RWPE2 (cell line): Measurements from ENCODE around the gene ABCB9.

ENCODE experiments used
- ATAC-seq: fragments of 200-7000 bp; cut with Tn5 transposase; 3 replicates; pipeline ENCODE4 v1.9.1; 2021; ENCODE audit warnings: low read depth
- DNase-seq: peaks from one replicate; pipeline ENCODE4 v3.0.0-alpha.2; 2020; ENCODE audit warnings: low spot score
- H3K27ac ChIP-seq: fragments of 450-650 bp; 2 replicates; pipeline ENCODE4 v1.5.1; 2017; ENCODE audit warnings: mild to moderate bottlenecking; ENCODE audit not compliant: poor library complexity, severe bottlenecking
- H3K27me3 ChIP-seq: fragments of 250-450 bp; sonication (Bioruptor Pico); 2 replicates; pipeline ENCODE4 v1.5.1; 2021; ENCODE audit warnings: mild to moderate bottlenecking, moderate library complexity; ENCODE audit not compliant: insufficient read depth, poor library complexity, severe bottlenecking
- H3K36me3 ChIP-seq: fragments of 250-450 bp; sonication (Bioruptor Pico); 2 replicates; pipeline ENCODE4 v1.5.1; 2020; ENCODE audit warnings: low read depth, mild to moderate bottlenecking, moderate library complexity
- H3K4me1 ChIP-seq: fragments of 250-450 bp; sonication (Bioruptor Pico); 2 replicates; pipeline ENCODE4 v1.5.1; 2021; ENCODE audit warnings: mild to moderate bottlenecking, moderate library complexity; ENCODE audit not compliant: insufficient read depth, poor library complexity, severe bottlenecking
- H3K4me3 ChIP-seq: fragments of 250-450 bp; sonication (Bioruptor Pico); 2 replicates; pipeline ENCODE4 v1.5.1; 2021; ENCODE audit warnings: mild to moderate bottlenecking, moderate library complexity; ENCODE audit not compliant: severe bottlenecking
- H3K9me3 ChIP-seq: fragments of 250-450 bp; sonication (Bioruptor Pico); 2 replicates; pipeline ENCODE4 v1.5.1; 2021; ENCODE audit warnings: mild to moderate bottlenecking, moderate library complexity; ENCODE audit not compliant: severe bottlenecking
- TF ChIP-seq, protein P1 (sequence below): fragments of 450-650 bp; IDR thresholded peaks from one replicate; pipeline ENCODE4 v1.5.1; 2017; ENCODE audit warnings: mild to moderate bottlenecking, moderate library complexity; ENCODE audit not compliant: poor library complexity, severe bottlenecking

ABCB9 gene

DNA sequence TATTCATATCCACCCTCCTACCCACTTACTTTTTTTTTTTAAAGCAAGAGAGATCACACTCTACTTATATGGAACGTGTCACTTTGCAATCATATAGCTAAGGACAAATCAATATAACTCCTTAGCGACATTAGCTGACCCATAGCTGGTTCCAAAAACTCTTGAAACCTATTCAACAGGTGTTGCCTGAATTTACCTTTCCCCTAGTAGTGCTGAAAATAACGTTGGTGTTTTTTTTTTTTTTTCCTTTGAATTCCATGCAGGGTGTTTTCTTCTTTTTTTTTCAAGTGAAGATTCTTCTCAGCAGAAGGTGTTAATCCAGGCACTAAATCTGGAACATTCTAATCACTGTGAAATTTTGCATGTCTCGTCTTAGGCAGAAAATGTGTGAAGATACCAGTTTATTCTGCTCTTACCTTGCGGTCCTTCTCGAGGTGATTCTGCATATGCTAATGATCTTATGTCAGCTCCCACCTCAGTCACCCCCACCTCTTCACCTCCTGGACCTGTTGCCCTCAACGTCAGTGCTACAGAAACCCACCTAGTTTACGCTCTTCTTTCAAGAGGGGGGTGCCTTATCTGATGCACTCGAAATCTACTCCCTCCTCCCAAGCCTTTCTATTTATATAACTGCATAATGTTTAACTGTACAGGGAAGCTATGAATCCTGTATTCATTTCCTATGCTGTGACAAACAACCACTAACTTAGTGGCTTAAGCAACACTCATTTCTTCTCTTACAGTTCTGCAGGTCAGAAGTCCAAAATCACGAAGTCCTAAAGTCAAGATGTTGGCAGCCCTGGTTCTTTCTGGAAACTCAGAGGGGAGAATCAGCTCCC is 63.2 kb downstream of the ABCB9 start:
- ATAC-seq (no peak), DNase-seq (no peak)
- TF ChIP-seq, protein P1, sequence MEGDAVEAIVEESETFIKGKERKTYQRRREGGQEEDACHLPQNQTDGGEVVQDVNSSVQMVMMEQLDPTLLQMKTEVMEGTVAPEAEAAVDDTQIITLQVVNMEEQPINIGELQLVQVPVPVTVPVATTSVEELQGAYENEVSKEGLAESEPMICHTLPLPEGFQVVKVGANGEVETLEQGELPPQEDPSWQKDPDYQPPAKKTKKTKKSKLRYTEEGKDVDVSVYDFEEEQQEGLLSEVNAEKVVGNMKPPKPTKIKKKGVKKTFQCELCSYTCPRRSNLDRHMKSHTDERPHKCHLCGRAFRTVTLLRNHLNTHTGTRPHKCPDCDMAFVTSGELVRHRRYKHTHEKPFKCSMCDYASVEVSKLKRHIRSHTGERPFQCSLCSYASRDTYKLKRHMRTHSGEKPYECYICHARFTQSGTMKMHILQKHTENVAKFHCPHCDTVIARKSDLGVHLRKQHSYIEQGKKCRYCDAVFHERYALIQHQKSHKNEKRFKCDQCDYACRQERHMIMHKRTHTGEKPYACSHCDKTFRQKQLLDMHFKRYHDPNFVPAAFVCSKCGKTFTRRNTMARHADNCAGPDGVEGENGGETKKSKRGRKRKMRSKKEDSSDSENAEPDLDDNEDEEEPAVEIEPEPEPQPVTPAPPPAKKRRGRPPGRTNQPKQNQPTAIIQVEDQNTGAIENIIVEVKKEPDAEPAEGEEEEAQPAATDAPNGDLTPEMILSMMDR = no peak
- Histone ChIP-seq H3K4me1 (peaks cover 12% of the 10 kb centered on the region), H3K27ac (no peak overlapping the region), H3K27me3 (no peaks in the 10 kb centered on the region), H3K4me3 (no peak overlapping the region), H3K36me3 (no peaks in the 10 kb centered on the region), H3K9me3 (no peaks in the 10 kb centered on the region)

DNA sequence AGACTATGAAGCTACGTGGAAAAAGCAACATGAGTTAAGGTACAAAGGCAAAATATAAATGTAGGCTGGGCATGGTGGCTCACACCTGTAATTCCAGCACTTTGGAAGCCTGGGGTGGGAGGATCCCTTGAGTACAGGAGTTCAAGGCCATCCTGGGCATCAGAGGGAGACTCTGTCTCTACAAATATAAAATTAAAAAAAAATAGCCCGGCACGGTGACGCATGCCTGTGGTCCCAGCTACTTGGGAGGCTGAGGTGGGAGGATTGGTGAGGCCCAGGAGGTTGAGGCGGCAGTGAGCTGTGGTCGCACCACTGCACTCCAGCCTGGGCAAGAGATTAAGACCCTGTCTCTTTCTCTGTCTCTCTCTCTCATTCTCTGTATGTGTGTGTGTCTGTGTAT is 66.4 kb downstream of the ABCB9 start:
- Histone ChIP-seq H3K27me3 (no peaks in the 10 kb centered on the region), H3K4me3 (no peak overlapping the region), H3K4me1 (peaks cover 15% of the 10 kb centered on the region), H3K9me3 (no peaks in the 10 kb centered on the region), H3K36me3 (no peaks in the 10 kb centered on the region), H3K27ac (no peak overlapping the region)
- no peak for DNase-seq
- TF ChIP-seq, protein P1 = no peak
- no peak for ATAC-seq

DNA sequence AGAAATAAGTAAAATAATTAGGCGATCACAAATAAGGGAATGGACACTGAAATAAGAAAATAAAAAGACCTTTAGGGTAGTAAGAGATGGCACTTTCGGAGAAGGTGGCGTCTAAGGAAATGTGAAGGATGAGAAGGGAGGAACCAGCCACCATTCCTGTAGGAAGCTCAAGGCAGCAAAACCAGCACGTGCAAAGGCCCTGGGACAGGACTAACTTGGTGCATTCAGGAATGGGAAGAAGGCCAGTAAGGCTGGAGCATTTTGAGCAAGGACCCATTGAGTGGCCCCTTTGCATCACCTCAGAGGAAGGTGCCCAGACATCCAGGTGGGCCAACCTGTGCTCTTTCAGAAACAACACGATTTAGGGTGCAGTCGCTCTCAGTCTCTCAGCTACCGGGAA is 69.6 kb downstream of the ABCB9 start:
- H3K4me1 ChIP-seq = peaks cover 44% of the 10 kb centered on the region
- ATAC-seq = no peak
- peak overlapping the region; percentile 98 for H3K27ac ChIP-seq
- no peaks in the 10 kb centered on the region for H3K9me3 ChIP-seq
- TF ChIP-seq, protein P1 = no peak
- DNase-seq = no peak
- H3K4me3 ChIP-seq = no peak overlapping the region
- peaks cover 15% of the 10 kb centered on the region for H3K36me3 ChIP-seq
- H3K27me3 ChIP-seq = no peaks in the 10 kb centered on the region

DNA sequence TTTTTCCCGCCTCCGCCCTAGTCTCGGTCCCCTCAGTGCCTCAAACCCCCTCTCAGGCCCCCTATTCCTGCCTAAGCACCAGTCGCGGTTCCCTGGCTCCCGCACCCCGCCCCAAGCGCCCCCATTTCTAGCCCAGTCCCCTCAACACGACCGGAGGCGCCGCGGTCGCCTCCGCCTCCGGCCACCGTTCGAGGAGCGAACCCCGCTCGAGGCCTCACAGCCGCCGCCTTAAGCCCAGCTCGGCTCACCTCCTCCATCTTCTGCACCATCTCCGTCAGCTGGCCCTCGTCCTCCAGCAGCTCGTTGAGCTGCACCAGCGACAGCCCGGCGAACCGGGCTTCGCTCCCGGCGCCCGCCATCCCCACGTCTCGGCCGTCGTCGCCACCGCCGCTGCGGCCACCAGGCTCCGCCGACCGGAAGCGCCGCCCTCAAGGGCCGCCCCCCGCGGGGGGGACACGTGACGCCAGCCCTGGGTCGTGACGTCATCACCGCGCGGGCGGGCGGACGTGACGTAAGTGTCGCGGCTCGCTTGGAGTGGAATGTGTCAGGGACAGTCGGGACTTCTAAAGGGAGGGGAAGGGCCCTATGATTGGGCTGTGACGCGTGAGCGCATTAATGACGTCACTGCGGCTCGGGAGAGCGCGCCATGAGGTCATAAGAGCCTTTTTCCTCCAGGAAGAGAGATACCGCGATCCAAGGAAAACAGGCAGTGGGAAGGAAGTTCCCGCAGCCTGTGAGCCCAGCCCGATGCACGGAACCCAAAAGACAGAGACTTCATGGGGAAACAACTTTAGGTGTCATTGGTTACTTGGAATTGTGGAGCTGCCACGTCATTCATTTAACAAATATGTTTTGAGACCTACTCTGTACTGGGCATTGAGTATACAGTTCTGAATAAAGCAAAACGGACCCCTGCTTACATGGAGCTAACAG is 70.3 kb downstream of the ABCB9 start, which contains the start of gene VPS37B:
Gene VPS37B (minus strand): TSS at position 421 of the 933 bp plus-strand sequence. CDS start 62 bp downstream, at position 359.
- H3K36me3 ChIP-seq = peaks cover 15% of the 10 kb centered on the region
- no peaks in the 10 kb centered on the region for H3K27me3 ChIP-seq
- peaks cover 51% of the 10 kb centered on the region for H3K4me1 ChIP-seq
- H3K27ac ChIP-seq = peak within 1 kb of the TSS; percentile 98
- TF ChIP-seq, protein P1 = no peak
- ATAC-seq (peak; percentile 24), DNase-seq (no peak)
- H3K9me3 ChIP-seq = no peaks in the 10 kb centered on the region
- peak within 1 kb of the TSS; percentile 89 for H3K4me3 ChIP-seq
